Activated effector memory CD4-positive, alpha-beta T cell treated with anti-CD3 and anti-CD28 coated beads, Interleukin-2, amount 50 U/mL, for 16 hours (primary cell): Measurements from ENCODE around the gene BMX.

Experiments used
- DNase-seq: peaks from one replicate; pipeline ENCODE4 v3.0.0-alpha.2; 2020

Gene BMX

DNA sequence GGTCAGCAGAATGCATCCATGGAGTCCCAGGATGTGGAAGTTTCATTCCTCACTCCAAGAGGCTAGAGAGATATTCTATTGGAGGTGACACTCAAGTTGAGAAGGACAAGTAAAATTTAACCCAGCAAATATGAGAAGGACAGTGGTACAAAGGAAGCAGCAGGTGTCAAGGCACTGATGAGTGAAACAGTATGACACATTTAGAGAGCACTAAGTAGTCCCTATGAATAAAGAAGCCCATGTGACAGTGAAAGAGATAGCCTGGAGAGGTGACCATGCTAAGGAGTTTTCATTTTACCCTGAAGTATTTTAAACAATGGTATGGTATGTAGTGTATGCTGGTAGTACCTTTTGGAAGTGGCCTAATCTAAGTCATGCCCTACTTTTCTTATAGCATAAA, 9.2 kb downstream of the BMX start:
- DNase-seq, result no peak

DNA sequence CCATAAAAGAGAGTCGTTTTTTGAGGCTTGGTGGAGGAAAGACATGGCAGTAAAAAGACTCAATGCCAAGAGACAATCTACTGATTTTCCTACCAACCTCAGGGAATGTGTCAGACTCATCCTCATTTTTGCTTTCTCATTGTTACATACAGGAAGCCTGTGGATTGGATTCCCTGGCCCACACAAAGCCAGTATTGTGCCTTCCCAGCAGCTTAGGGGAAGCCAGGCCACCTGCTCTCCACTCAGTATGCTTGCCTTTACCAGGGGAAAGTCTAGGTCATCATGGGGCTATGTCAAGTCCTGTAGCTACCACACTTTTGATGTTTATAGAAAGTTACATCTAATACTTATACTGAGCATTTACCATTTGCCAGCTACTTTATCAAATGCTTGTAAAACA, 11.0 kb downstream of the BMX start:
- no peak for DNase-seq

DNA sequence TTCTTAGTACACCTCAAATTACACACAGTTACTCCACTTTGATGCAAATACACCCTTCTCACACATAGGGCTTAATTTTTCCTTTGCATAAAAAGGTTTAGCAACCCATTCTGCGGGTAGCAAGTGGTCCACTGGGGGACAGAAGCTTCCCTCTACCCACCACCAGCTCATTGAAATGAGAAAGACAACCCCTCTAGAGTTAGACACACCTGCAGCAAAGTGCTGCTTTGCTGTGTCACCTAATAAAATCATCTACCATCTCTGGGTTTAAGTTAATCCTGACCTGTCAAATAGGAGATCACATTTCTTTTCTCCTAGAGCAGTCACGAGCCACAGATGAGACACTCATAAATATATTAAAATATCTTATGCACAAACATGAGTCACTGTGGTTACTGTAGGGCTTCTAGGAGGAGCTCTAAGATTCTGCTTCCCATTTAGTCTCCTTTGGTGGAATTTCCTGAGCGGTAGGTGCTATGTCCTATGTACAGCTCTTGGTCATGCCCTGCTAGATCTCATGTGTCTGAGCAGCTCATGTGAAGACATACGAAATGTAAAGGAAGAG, 11.9 kb downstream of the BMX start:
- DNase-seq, result no peak

DNA sequence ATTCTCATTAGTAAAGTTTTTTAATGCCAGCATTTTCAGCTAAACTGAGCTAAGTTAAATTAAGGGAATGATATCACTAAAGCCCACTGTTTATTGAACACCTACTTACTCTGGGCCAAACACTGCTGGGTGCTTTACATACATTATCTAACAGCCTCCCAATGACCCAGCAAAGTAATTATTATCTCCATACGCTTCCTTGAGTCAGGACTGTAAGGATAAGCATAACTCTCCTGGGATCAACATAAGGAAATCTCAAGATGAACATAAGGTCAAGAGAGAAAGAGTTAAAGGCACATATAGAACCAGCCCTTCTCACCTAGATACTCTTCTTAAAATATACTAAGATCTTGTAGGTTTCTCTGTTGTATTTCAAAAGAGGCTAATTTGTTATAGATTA, 13.7 kb downstream of the BMX start:
- no peak for DNase-seq

DNA sequence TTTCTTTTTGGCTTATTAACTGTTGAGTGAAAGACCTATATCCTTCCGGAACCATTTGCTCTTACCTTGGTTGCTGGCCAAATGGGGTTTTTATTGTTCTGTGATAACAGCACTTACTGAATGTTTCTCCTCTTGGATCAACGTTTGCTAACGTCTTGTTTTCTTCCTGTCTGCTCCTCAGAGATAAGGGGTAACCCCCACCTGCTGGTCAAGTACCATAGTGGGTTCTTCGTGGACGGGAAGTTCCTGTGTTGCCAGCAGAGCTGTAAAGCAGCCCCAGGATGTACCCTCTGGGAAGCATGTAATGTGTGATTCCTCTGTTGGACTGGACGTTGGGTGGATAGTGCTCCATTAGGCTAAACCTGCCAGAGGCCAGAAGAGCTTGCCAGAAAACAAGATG, 15.3 kb downstream of the BMX start:
- no peak for DNase-seq

DNA sequence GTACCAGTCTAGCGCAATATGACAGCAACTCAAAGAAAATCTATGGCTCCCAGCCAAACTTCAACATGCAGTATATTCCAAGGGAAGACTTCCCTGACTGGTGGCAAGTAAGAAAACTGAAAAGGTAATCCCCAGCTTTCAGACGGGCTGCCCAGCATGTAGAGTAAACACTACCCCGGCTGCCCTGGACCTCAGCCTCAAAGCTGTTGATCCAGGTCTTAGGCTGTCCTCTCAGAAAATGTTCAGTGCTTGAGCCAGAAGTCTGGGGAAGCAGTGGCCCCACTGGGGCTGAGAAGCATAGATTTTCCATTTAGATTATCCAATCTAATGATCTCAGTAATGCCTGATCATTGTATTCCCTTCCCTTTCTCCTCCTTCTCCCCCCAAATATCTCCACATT, 21.9 kb downstream of the BMX start:
- no peak for DNase-seq

DNA sequence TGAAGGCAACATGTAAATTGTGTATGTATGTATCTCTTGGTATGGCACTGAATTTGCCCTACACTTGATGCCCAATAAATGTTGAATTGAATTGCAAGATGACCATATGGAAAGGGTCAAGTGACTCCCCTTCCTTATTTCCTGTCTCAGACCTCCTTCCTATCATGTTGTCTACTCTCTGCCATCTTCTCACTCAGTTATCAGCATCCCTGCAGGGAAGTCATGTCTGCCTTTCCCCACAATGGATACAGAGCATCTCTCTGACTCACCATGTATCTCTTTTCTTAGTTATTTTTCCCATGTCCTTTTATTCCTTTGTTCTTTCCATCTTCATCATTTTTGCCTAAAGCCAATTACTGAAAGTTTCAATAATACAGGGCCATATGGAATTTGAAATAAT, 22.5 kb downstream of the BMX start:
- DNase-seq, result no peak

DNA sequence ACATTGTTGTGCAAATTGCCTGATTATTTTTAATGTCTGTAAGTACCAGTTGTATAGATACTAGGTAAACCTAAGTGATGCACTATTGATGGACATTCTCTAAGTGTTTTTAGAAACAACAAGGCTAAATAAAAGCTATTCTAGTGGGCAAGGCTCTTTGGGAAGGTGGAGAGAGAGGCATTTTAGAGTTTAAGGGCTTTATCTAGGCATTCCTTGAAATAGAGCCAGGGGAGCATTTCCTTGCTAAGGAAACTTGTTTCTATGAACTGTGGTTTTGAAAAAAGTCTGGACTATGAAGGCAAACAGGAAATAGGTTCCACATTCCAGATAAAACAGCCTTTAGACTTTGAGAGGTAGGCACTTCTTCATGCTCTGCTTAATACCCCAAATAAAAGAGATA, 23.8 kb downstream of the BMX start:
- DNase-seq, result no peak

DNA sequence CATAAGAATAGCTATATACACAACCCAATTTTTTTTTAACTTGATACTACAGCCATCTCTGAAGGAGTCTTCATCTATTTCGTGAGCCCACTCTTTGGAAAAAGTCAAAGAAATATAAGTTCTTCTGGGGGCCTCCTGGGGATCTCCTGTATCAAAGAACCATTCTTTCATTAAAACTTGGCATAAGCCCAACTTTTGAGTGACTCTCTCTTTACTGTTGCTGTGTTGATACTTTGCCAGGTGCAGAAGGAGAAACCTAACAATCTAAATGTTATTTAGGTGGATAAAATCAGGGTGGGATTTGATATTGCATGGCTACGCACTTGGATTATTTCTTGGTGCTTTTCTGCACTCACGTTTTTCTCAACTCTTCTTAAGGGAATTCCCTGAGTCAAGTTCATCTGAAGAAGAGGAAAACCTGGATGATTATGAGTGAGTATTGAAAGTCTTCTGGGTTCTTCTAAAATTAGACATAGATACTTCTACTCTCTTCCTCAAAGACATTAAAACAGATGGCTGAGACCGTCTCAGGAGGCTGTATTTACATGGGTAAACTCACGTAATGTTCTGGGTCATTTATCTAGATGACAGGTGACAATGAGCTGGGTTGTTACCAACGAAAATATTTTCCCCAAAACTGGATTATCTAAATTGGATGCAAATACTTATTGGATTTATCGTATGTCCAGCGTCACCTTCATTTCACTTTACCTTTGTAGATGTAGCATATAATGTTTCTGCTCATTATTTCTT, 25.2 kb downstream of the BMX start:
- no peak for DNase-seq

DNA sequence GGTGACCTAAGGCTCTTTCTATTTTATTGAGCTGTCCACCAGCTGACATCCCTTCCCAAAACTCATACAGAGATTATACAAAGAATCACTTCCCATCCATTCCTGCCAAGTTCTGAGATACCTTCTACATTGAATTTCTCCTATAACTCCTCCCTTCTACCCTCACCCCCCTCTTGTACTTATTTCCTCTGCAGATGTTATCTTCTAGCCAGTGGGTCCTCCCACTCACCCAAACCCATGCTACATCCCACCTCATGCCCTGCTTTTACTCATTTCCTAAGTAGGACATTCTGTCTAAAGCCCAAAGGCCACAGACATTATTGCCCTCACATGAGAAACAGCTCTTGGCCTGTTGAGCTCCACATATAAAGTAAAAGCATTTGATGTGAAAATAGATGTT, 28.6 kb downstream of the BMX start:
- no peak for DNase-seq

DNA sequence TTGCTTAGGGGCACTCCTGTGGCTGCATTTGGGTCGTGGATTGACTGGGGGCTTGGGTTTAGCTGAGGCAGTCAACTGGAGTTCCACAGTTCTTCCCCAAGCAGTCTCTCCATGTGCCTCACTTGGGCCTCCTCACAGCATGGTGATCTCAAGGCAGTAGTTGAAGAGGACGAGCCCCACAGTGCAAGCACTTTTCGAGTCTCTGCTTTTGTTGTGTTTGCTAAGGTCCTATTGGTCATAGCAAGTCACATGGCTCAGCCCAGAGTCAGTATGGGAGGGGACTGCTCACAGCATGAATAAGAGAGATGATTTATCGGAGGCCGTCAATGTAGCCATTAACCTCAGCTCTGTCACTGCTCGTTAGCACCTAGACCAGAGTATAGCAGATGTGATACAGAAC, 29.7 kb downstream of the BMX start:
- DNase-seq, result no peak

DNA sequence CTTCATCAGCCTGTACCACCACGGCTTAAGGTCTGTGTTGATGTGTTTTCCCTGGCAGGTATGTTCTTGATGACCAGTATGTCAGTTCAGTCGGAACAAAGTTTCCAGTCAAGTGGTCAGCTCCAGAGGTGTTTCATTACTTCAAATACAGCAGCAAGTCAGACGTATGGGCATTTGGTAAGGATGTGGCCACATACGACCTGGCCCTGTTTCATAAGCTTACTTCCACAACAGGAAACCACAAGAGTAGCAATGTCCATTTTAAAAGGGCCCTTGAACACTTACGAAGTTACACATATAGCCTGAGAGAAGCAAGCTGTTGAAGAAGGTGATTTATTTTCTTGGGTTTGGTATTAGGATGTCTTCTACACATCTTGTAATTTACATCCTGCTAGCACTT, 46.1 kb downstream of the BMX start:
- DNase-seq, result no peak

DNA sequence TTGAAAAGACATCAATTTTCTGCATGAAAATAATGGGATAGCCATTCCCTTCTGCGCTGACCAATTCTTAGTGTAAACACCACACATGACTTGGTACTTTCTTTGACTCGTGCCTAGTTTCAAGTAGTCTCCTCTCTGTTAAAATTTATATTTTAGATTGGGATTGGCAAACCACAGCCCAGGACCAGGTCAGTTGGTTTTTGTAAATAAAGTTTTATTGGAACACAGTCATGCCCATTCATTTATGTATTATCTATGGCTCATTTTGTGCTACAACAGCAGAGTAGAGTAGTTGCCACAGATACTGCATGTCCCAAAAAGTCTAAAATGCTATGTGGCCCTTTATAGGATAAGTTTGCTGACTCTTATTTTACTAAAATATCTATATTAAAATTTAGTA, 46.7 kb downstream of the BMX start:
- DNase-seq, result no peak

DNA sequence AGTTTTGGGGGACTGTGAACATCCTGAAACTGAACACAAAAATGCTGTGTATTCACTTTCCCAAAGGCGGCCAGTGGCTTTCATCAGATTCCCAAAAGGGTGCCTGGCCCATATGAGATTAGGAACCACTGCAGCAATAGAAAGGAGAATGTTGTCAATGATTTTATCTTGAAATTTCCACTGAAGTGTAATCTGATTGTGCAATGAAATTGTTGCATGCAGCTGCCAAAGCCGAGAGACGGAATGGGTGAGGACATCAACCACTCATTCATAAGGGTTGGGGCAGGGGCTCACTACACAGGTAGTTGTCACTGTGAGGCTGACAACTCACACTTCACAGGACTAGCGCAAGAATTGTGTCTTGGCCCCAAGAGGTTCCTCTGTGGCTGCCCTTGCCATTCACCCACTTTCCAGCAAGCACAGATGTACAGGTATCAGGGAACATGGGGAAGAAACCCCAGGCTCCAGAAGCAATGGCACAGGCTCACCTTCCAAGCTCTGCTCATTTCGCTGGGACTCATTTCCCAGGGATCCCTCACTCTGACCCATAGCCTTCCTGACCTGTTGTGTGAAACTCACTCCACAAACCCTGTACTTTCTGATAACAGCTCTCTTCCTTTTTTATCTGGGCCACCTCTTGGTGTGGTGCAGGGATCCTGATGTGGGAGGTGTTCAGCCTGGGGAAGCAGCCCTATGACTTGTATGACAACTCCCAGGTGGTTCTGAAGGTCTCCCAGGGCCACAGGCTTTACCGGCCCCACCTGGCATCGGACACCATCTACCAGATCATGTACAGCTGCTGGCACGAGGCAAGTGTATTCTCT, 48.8 kb downstream of the BMX start:
- DNase-seq, result no peak

DNA sequence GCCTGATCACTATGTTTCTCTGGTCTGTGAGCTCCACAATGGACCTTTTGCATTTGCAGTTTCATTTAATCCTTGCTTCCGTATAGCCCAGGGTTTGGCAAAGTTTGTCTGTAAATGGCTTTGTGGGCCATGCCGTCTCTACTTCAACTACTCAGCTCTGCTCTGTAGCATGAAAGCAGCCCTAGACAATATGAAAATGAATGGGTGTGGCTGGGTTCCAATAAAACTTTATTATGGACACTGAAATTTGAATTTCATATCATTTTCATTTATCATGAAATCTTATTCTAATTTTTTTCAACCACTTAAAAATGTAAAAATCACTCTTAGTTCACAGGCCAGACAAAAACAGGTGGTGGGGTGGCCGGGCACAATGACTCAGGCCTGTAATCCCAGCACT, 58.6 kb downstream of the BMX start:
- no peak for DNase-seq

DNA sequence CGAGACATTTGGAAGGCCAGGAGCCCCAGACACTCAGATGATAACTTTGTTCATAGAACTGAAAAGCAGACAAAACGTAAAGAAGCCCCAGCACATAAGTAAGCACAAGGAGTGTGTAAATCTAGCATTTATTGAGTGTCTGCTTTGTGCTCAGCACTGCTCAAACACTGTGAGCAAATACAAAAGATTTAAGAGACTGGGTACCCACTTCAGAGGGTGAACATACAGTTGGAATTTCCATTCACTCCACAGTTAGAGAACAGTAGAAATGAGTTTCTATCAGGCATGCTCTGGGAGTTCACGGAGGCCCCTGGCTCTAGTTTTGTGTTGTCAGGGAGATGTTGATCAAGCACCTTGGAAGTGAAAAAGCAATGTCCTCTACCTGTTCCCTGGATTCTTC, 60.3 kb downstream of the BMX start:
- DNase-seq, result no peak

DNA sequence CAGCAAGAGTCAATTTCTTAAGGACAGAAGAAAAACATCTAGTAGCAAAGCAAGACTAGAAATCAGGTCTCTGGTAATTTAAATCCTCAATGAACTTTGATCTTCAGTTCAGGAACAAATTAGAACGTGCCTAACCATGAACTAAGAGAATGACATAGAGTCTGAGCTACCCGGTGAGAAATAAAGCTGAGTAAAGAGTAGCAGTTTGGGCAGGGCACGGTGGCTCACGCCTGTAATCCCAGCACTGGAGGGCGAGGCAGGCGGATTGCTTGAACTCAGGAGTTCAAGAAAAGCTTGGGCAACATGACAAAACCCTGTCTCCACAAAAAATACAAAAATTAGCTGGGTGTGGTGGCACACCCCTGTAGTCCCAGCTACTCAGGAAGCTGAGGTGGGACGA, 62.4 kb downstream of the BMX start:
- no peak for DNase-seq

DNA sequence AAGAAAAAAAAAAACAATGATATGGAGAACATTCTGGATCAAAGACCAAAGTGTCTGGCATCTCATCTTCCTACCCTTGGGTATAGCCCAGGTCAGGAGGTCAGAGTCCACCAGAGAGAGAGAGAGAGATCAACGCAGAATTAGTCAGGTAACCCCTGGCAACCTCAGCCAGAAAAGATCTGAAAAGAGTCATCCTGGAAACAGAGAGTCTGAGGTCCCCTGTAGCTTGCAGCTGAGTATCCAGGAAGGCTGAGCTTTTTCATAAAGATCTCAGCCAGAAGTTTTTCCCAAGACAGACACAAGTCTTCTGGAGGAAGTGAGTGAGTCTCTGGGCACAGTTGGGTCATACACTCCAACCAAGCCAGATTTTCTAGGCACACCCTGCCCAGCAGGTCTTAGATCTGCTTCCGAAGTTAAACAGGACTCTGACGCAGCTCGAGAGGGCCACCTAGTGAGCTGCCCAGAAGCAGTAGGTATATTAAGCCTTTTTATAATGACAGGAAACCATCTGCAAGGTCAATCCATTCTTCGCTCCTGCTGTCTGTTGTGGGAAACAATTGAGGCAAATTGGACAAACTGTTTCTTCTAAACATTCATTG, 64.5 kb downstream of the BMX start:
- DNase-seq, result peak; percentile 57

DNA sequence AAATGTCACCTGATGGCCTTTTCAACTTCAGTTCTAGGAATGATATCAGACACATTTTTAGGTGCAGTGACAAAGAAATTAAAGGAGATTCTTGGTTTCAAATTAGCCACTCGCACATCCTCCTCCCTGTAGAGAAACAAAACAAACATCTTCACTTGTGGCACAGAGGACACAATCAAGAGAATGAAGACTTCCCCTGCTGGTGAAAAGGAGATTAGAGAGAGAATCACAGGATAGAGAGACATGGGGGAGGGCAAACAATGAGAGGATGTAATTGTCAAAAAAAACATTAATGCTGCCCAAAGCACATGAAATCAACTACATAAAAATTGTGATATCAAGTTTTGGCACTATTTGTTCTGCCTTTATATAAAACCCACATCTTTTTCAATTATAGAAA, 65.6 kb downstream of the BMX start:
- no peak for DNase-seq

DNA sequence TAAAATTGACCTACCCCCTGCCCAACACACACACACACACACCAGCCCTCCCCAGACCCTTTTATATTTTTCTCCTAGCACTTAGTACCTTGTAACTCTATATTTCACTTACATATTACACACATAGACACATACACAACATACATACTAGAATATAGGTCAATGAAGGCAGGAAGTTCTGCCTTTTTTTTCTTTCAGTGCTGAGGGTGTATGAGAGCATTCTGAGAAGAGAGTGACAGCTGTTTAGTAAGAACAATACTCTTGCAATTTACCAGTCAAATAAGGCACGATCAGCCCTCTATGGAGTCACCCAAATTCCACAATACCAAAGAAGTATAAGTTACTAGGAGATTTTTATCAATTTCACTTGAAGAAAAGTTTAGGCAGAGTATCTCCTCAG, 66.7 kb downstream of the BMX start:
- DNase-seq, result no peak

DNA sequence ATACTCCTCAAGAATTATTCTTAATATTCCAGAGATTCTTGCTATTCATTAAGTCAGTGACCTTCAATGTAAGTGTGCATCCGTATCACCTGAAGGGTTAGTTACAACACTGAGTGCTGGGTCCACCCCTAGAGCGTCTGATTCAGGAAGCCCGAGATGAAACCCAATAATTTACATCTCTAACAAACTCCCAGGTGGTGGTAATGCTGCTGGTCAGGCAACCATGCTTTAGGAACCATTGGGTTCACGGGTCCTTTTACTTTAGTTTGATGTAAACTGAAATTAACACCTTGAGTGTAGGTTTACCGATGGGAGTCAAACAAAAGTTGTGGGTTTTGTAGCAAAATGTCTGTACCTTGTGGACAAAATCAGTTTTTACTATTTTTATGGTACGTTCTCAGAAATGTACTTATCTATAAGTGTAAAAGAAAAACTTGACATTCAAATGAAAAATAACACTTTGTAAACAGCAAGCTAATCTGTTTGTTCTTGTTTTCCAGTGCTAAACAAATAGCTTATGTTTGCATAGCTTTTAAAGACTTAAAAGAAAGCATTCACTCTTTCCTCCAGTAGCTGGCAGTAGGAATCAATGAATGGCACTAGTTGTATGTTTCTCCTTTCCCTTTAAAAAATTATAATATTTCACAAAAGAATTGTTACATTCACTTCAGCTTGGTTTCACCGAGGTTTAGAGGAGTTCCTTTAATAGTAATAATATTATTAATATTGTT, 67.4 kb downstream of the BMX start:
- no peak for DNase-seq

DNA sequence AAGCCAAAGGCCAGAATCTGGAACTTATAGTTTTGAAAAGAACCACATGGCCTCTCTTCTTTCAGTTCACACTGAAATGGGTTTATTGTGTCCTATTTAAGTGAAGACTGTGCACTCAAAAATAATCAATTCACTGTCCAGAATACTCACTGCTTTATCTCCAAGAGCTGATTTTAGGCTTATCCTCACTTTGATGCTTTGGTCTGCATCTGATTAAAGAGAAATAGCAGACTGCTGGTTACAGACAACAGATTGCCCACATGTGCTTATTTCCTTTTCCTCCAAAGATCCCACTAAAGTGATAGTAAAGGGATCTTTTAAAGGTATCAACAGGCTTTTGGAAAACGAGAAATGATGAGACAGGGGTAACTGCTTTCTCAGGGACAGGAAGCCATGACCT, 69.5 kb downstream of the BMX start:
- no peak for DNase-seq

DNA sequence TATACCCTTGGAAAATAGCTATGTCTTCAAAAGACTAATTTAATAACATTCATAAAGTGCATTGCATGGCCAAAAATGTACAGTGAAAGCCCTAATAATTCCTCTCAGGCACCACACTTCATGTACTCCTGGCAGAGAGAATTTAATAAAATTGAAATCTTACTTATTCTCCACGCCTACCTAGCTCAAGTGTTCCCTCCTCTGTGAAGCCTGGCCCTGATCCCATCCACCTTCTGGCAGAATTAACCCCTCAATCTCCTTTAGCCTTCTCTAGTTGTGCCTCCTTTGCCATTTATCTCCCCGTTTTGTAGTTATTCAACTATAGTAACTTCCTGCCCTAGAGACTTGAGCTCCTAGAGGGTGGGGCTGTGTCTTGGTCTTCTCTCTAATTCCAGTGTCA, 73.4 kb downstream of the BMX start:
- DNase-seq, result no peak
